Liver (tissue), 3 donors: Measurements from ENCODE around the gene SEZ6.

ENCODE experiments used
- CTCF ChIP-seq: fragments of 150-350 bp; IDR thresholded peaks from 2 replicates; pipeline ENCODE4 v1.5.1; 2017; ENCODE audit warnings: improper control_type of control experiment, low read depth, low read length; ENCODE audit not compliant: missing input control
- MAX ChIP-seq: IDR thresholded peaks from 2 replicates; pipeline ENCODE4 v1.6.1; 2016; ENCODE audit warnings: antibody characterized with exemption
- RAD21 ChIP-seq, 2 donors: IDR thresholded peaks; 2 replicates each; pipeline ENCODE4 v1.6.1; 2016; ENCODE audit warnings: antibody characterized with exemption in 2 of 2, mild to moderate bottlenecking in 2 of 2
- REST ChIP-seq: IDR thresholded peaks from 2 replicates; pipeline ENCODE4 v1.6.1; 2016; ENCODE audit warnings: antibody characterized with exemption, mild to moderate bottlenecking
- RXRA ChIP-seq, 2 donors: IDR thresholded peaks; 2 replicates each; pipeline ENCODE4 v1.6.1; 2017 to 2018; ENCODE audit warnings: antibody characterized with exemption in 2 of 2, mild to moderate bottlenecking in 1 of 2
- YY1 ChIP-seq: IDR thresholded peaks from 2 replicates; pipeline ENCODE4 v1.6.1; 2016; ENCODE audit warnings: antibody characterized with exemption, mild to moderate bottlenecking
- donor health status: healthy.
- donor health status: healthy.

- no peak for TF ChIP-seq MAX
- TF ChIP-seq RAD21 (IDR thresholded peaks at IDR 0.05) = no peak
- no peak for TF ChIP-seq REST
- TF ChIP-seq CTCF = no peak
- no peak for TF ChIP-seq RXRA (IDR thresholded peaks at IDR 0.05)
- no peak for TF ChIP-seq YY1
Observed at GRCh38 chr17:28988475-28988874, 17.4 kb downstream of the SEZ6 start.
